GM23248 (cell line): ENCODE results near the gene FAM168A.

Experiments
- EZH2 ChIP-seq: fragments of 200-600 bp; sonication (generic); IDR thresholded peaks from 2 replicates; pipeline ENCODE4 v1.6.1; 2018; ENCODE audit warnings: antibody characterized with exemption, mild to moderate bottlenecking; ENCODE audit not compliant: insufficient read depth, poor library complexity, severe bottlenecking
- EZH2phosphoT487 ChIP-seq: fragments of 200-600 bp; sonication (generic); IDR thresholded peaks from 2 replicates; pipeline ENCODE4 v1.6.1; 2018; ENCODE audit warnings: antibody characterized with exemption, moderate library complexity, mild to moderate bottlenecking, low read depth; ENCODE audit not compliant: insufficient read depth

- TF ChIP-seq EZH2 (no peak), EZH2phosphoT487 (no peak)
Measured at GRCh38 chr11:73508243-73509176, 89.4 kb downstream of the FAM168A start.
